ENCODE measurements around the gene MED13.
"Not testable (repeated sequence)": the region's sequence is repeated elsewhere in the genome, so short reads cannot be mapped to it uniquely, and the experiment has no call there.

The MED13 gene

DNA sequence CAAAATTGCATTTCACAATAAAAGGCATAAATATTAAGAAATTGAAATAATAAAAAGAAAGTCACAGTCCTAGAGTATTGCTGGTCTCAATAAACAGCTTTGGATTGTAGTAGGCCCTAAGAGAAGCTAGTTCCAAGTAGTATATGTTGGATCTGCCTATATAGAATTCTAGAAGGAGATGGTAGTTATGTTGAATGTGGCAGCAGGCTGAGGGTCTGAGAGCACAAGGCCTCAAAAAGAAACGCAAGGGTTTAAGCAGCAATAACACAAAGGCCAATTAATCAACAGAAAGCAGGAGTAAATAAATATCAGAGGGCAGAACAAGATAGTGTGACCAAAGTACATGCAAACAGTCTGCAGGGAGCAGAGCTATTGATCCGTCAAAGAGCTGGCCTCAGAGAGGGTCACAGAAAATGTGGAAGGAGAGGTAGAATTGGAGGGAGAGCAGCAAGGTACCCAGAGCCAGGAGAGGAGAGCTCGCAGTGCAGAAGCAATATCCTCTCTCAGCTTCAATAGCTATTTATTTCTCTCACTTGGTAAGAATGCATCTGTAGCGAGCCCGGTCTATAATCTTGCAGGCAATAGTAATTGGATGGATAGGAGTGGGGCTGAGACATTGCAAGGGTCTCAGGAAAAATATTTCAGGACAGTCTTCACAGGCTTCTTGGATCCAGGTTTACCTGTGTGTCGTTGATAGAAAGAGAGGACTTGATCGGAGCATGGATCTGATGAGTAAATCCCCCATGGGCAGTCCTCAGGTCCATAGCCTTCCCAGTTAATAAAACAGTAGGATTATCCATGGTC lies 25.1 kb upstream of the MED13 start:
- DNase-seq: no peak

DNA sequence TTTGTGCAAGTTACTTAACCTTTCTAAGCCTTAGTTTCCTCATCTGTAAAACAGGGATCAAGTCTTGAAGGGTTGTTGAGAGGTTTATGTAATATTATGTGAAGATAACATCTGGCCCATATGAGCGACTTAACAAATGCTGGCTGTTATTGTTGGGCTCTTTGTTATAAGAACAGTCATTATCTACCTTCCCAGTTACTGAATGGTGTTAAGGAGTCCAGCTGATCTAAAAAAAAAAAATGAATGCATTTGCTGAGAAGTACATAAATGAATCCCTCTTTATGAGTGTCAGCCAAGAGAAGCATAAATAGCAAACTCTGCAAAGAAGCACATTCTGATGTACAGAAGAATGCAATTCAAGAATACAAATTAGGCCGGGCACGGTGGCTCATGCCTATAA lies 24.3 kb upstream of the MED13 start:
- no peak for DNase-seq

DNA sequence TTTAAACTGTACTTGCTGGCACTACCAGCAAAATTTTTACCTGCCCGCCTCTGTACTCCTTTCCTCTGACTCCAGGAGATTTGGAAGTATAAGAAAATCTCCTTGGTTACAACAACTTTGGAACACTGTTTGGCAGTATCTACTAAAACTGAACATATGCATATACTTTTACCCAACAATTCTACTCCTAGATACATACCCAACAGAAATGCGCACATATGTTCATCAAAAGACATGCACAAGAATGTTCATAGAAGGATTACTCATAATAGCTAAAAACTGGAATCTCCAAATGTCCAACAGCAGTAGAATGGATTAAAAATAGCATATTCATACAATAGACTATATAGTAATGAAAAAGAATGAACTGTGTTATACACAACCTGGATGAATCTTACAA lies 21.7 kb upstream of the MED13 start:
- no peak for DNase-seq

DNA sequence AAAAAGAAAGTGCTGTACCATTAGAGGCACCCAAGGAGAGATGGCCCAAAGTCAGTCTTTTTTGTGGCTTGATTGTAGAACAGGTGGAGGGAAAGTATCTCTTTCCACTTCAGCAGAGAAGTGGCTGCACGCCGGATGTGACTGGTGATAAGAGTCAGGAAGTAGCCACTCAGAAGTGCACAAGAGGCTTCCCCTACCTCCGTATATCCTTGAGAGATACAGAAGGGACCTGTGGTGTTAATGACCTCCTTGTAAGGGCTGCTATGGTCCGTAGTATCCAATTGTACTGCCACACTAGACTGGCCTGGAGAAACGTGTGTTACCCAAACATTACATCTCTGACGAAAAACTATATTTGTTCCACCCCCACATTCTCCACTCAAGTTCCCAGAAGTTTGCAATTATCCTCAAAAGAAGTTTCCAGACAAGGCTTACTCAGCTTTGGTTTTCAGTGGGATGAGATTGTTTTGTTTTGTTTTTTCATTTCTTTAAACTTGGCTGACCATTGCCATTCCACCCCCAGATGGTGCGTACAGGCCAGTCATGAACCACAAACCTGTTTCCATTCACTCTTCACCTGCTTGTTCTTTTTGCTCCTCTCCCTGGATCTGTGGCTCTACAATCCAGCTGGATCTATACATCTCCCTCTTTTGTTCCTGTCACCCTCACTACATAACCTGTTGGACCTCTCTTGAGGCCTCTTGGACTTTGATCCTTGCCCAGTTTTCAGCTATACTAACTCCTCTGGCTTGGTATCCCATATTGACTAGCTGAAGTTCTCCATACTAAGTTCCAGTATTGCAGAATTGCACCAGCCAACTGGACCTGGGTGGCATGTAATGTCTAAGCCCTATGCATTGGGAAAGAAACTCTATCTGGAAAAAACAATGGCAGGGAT lies 20.7 kb upstream of the MED13 start:
- no peak for DNase-seq

DNA sequence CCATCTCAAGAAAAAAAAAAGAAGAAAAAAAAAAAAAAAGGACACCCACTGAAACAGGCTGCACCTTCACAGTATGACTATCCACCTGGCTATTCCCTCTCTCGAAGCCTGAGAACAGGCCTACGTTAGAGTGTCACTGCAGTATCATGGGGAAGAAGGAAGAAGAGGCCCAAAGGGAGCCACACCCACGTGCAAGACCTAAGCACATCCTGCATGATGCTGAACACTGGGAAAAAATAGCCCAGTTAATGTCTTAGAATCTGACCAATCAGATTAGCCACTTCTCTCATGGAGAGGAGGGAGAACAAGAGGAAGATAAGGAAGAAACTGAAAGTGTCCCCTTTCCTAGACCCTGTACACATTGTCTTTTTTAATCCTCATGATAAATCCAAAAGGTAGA lies 19.5 kb upstream of the MED13 start:
- DNase-seq: no peak

DNA sequence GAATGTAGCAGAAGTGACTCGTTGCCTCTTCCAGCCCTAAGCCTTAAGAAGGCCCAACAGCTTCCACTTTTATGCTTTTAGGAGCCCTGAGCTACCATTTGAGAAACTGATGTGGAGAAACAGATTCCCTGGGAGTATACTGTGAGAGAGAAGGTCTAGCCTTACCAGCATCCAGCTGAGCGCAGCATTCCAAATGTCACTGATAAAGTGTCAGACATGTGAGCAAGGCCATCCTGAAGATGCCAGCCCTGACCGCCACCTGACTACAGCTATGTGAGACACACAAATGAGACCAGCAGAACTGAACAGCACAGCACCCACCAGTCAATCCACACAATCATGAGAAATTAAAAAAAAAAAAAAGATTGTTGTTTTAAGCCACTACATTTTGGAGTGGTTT lies 18.6 kb upstream of the MED13 start:
- DNase-seq: no peak

DNA sequence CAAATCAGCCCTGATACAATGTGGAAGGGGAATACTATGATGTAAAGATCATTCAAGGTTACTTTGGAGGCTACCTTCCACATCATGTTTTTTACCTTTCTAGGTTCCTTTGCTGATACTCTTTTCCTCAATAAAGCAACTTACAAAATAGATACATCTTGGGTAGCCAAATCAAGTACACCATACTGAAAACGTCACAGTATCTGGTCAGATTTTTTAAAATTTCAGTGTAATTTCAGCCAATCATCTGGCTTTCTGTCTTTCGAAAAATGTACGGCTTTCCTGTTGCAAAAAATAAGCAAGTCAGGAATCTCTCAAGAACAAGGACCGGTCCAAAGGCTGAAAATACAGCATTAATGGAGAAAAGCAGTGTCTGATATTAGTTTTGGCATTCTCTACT lies 15.6 kb upstream of the MED13 start:
- DNase-seq: no peak

DNA sequence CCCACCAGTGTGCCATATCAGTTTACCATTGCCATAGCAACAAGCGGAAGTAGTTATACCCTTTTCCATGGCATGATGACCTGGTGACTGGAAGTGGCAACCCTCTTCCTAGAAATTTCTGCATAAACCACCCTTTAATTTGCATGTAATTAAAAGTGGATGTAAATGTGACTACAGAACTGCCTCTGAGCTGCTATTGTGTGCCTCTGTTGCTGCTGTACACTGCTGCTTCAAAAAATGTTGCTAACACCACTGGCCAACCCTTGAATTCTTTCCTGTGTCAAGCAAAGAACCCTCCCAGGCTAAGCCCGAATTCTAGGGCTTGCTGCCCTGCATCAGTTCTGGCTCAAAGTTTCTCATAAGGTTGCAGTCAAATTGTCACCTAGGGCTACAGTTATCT lies 12.9 kb upstream of the MED13 start:
- no peak for DNase-seq

DNA sequence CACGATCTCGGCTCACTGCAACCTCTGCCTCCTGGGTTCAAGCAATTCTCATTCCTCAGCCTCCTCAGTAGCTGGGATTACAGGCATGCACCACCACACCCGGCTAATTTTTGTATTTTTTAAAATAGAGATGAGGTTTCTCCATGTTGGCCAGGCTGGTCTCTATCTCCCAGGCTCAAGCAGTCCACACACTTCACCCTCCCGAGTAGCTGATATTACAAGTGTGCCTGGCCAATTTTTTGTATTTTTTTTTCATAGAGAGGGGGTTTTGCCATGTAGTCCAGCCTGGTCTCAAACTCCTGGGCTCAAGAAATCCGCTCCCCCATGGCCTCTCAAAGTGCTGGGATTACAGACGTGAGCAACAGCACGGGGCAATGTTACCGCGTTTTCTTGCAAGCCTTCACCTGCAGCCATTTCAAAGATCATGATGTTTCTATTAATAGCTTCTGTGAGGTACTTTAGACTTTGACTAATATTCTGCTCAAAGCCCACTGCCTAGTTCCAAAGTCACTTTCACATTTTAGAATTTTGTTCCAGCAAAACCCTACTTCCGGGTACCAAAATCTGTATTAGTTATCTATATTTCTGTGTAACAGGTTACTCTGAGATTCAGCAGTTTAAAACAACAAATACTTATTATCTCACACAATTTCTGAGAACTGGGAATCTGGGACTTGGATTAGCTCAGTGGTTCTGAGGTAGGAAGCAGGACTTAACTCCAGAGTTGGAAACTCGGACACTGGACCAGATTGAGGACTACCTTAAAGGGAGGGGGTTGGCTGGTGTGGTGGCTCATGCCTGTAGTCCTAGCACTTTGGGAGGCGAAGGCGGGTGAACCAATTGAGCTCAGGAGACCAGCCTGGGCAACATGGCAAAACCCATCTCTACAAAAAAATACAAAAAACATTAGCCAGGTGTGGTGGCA lies 12.0 kb upstream of the MED13 start:
- DNase-seq: no peak

DNA sequence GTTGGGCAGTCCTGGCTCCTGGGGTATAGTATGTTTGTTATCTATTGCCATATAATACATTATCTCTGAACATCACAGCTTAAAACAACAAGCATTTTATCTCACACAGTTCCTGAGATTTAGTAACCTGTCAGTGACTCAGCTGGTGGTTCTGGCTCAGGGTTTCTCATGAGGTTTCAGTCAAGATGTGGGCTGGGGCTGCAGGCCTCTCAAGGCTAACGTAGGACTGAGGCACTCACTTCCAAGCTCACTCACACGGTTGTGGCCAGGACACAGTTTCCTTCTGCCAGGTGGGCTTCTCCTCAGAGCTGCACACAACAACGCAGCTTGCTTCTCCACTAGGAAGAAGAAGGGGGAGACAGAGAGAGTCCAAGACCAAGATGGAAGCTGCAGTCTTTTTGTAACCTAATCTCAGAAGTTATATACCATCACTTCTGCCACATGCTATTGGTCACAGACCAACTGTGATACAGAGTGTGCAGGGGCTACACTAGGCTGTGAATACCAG lies 10.3 kb upstream of the MED13 start:
- no peak for DNase-seq

DNA sequence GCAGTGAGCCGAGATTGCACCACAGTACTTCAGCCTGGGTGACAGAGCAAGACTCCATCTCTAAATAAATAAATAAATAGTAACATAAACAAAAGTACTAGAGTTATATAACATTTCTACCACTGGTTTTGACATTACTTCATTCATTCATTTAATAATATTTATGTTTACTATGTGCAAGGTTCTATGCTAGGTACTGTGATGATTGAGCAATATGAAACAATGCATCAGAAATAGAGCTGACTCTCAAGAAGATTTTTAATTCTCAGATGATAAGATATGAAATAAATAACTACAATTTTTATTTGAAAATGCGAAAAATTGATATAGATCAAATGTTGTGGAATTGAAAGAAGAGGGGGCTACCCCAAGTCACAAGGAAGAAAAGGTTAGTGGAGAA lies 8.9 kb upstream of the MED13 start:
- no peak for DNase-seq

DNA sequence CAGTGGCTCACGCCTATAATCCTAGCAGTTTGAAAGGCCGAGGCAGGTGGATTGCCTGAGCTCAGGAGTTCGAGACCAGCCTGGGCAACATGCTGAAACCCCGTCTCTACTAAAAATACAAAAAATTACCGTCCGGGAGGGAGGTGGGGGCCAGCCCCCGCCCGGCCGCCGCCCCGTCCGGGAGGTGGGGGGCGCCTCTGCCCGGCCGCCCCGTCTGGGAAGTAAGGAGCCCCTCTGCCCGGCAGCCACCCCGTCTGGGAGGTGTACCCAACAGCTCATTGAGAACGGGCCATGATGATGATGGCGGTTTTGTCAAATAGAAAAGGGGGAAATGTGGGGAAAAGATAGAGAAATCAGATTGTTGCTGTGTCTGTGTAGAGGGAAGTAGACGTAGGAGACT lies 7.8 kb upstream of the MED13 start:
- DNase-seq: not testable (repeated sequence)

DNA sequence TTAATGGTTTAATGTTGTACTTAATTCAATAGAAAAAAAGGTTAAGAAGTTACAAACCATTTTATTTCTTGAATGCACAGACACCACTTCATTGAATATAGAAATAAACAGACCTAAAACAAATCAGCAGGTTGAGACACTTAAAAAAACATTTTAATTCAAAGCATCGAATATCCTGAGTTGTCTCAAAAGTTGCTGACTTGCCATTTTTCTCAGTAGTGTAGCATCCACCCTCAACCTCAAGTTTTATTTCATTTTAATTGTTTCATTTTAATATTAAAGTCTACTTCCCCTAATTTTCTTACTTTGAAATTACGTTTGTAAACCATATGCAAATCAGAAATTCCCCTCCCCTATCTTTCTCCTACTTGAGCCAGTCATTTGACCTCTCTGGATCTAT lies 5.8 kb upstream of the MED13 start:
- no peak for DNase-seq

DNA sequence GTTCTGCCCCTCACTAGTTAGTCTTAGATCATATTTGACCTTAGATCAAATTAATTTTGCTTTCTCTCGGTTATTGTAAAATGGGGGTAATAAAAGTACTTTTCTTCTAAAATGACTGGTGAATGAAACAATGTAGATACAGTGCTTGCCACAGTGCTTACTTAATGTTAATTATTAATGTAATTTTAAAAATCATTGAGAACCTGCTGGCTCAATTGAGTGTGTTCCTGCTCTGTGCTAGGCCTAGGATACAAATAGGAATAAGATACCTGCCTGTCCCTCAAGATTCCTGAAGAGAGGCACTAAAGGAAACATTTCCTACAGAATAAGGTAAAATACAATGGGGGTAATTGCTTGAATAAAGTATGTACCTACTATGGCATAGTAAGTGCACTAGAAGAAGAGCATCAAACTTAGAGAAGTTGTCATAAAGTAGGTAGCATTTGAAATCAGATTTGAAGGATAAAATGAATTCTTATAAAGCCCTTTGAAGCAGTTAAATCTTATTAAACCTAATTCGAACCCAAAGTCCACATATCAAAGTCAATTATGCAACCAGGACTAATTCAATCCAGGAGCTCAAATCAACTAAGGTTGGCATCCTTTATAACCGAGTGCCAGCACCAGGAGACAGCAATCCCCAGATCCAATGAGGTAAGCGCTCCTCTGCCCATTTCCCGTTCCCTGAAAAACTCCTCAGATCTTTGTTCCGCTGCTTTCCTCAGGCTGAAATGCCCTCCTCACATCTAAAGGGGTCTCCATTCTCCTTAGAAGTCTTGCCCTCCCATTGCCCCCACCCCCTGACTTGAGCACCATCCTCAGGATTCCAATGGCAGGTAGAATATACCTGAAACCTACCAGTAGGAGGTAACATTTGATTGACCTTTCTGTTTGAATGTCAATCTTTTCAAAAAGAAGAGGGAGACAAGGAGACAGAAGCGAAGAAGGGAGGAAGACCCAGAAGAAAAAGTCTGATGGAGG lies 2.4 kb upstream of the MED13 start:
- DNase-seq: no peak

DNA sequence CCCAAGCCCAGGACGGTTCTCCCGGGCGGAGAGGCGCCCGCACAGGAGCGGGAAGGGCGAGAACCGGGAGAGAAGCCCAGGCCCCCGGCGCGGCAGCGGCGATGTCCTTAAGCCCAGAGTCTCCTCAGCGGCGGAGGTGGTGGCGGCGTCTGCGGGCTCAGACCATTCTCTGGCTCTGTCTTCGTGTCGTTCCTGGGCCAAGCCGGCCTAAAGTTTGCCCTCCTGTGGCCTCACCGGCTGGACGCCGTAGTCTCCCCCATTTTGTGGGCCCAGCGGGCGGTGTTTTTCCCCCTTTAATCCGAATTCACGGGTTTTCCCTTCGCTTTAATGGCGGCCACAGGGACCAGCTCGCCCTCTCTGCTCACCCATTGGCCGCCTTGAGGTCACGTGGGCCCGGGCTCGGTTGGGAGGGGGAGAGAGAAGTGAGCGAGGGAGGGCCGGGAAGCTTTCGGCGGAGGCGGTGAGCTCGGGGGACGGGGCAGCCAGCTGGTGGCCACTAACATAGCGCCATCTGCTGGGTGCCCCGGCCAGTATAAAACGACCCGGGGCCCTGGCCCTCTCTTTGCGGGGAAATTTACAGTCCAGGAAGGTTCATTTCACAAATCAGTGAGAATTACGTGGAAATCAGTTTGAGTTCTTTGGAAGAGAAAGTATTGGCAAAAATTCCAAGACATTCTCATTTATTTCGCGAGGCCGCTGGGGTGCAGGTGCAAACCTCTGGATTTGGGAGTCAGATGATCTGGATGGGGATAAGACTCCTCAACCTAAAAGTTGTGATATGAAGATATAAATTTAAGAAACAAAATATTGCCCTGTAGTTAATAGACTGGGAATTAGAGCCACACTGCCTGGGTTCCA lies 762 bp upstream of the MED13 start:
- DNase-seq: peak; percentile 97

DNA sequence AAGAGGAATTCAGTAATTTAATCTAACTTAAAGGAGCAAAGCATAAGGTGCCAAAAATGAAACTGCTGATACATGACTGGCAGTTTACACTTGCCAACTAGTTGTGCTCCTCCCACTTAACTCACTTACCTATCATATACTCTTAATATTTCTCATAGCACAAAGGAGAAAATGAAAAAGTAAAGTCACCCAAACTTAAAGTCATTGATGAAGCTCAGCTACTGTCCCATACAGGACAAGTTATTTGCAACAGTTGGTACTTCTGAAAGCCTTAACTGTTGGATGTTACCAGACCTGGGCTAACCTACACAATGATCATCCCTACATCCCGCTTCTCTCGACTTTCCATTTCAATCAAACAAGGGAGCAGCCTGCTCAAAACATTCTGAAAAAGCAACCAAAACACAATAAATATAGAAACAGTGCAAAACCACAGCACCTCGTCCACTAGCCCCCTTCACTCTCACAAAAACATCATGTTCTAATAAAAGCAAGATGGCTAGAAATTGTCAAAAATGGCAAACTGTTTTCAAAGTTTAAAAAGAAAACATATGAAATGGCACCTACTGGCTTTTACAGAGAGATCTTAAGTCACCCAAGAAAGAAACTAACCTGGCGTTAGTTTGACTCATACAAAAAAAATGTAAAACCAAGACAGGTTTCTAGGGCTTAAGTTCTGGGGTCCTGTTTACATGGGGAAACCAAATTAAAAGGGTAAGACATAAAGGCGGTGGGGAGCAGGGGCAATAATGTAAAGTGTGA lies 868 bp downstream of the MED13 start:
- DNase-seq: no peak

DNA sequence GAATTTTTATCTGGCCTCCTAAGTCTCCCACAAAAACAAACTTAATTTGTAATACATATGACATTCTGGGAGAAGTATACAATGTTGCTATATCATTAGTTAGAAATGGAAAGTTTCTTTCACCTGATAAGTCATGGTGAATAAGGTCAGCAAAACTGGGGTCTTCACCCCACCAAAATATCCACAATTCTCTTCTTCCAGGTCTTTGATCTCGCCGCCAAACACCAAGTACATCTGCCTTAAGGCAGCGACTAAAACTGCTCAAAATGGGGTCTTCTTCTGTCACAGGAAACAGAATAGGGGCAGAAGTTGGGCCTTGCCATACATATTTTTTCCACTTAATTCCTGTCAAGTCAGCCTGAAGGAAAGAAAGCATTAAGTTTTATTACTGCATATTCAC lies 2.1 kb downstream of the MED13 start:
- no peak for DNase-seq

DNA sequence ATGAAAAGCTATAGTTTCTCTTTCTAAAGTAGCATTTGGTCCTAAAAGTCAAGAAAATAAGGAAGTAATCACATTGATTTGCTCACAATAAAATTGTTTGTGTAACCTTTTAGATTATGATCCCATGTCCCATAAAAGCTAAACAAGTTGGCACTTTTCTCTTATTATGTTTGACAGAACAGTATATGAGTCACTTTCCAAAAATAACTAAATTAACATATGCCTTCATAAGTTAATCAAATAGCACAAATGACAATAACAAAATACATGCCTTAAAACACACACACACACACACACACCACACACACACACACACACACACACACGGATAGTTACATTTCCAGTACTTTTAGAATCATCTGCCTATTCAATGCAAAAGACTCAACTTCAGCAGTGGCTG lies 2.8 kb downstream of the MED13 start:
- no peak for DNase-seq

DNA sequence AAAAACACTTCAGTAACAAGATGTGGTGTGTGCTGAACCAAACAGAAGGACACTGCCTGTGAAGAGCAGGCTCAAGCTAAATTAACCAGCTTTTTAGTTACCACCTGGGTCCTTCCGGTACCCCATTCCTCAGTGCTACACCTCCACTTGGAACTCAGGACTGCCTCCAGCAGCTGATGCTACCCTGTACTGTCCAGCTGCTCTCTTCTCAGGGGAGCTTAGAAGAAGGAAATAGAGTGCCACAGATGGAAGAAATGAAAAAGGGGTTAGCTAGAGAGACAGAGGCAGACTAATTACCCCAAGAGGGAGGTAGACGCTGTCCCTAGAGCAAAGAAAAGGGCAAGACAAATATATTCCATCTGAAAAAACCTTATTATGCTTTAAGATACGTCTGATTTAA lies 5.7 kb downstream of the MED13 start:
- DNase-seq: no peak

DNA sequence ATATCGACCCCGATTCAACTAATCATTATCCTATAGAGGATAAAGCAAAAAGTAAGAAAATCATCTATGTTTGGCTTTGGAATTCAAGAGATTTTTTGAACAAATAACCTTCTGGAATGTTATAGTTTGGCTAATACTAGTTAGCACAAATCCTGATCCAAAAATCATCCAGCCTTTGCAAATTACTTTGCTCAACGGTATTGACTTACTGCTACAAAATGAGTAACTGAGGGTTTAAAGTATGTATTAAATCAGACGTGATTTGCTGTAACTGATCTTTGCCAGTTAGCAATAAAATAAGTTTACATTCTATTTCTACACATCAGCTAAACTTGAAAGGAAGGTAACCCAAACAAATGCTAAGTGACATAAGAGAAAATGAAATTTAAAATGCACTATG lies 6.5 kb downstream of the MED13 start:
- no peak for DNase-seq

Measured in 8988T (cell line).